HL-60 (cell line): ENCODE results near the gene TACC2.

Experiments
- DNase-seq, 2 experiments: peaks; one replicate each; pipeline ENCODE4 v3.0.0-alpha.2; 2010 to 2020; ENCODE audit warnings: low read depth in 1 of 2, low spot score in 1 of 2
- H3K27ac ChIP-seq: fragments of 250-450 bp; sonication (Bioruptor Pico); replicated peaks from 2 replicates; pipeline ENCODE4 v1.5.1; 2020; ENCODE audit warnings: mild to moderate bottlenecking, moderate library complexity
- H3K27me3 ChIP-seq: fragments of 250-450 bp; sonication (Bioruptor Pico); 2 replicates; pipeline ENCODE4 v1.5.1; 2021; ENCODE audit warnings: mild to moderate bottlenecking, moderate library complexity; ENCODE audit not compliant: insufficient read depth, poor library complexity, severe bottlenecking
- H3K4me3 ChIP-seq: replicated peaks from 2 replicates; pipeline ENCODE4 v1.5.1; 2011; ENCODE audit warnings: mild to moderate bottlenecking, control low read depth, low read length; ENCODE audit not compliant: insufficient read depth
- GABPA ChIP-seq: IDR thresholded peaks from 2 replicates; pipeline ENCODE4 v1.6.1; 2012; ENCODE audit warnings: low read depth
- POLR2AphosphoS5 ChIP-seq: IDR thresholded peaks from 2 replicates; pipeline ENCODE4 v1.6.1; 2012; ENCODE audit warnings: low read depth
- REST ChIP-seq: IDR thresholded peaks from 2 replicates; pipeline ENCODE4 v1.6.1; 2012; ENCODE audit warnings: low read depth; ENCODE audit not compliant: insufficient replicate concordance
- SPI1 ChIP-seq: IDR thresholded peaks from 2 replicates; pipeline ENCODE4 v1.6.1; 2012; ENCODE audit warnings: low read depth, mild to moderate bottlenecking, borderline replicate concordance
- TF ChIP-seq, protein P1 (sequence below): IDR thresholded peaks from one replicate; pipeline ENCODE4 v1.5.1; 2011; ENCODE audit warnings: low read length, control low read depth, inconsistent platforms; ENCODE audit not compliant: insufficient read depth

TACC2 gene

GRCh38 chr10:122254831-122255230, 265.9 kb downstream of the TACC2 start:
- no peak overlapping the region for H3K27ac ChIP-seq
- TF ChIP-seq GABPA (no peak), SPI1 (no peak), POLR2AphosphoS5 (no peak), REST (no peak)
- TF ChIP-seq, protein P1, sequence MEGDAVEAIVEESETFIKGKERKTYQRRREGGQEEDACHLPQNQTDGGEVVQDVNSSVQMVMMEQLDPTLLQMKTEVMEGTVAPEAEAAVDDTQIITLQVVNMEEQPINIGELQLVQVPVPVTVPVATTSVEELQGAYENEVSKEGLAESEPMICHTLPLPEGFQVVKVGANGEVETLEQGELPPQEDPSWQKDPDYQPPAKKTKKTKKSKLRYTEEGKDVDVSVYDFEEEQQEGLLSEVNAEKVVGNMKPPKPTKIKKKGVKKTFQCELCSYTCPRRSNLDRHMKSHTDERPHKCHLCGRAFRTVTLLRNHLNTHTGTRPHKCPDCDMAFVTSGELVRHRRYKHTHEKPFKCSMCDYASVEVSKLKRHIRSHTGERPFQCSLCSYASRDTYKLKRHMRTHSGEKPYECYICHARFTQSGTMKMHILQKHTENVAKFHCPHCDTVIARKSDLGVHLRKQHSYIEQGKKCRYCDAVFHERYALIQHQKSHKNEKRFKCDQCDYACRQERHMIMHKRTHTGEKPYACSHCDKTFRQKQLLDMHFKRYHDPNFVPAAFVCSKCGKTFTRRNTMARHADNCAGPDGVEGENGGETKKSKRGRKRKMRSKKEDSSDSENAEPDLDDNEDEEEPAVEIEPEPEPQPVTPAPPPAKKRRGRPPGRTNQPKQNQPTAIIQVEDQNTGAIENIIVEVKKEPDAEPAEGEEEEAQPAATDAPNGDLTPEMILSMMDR, result no peak
- no peak for DNase-seq
- no peak overlapping the region for H3K4me3 ChIP-seq
- H3K27me3 ChIP-seq, result no peaks in the 10 kb centered on the region

GRCh38 chr10:122255509-122256301, 266.7 kb downstream of the TACC2 start:
- TF ChIP-seq GABPA, result no peak
- TF ChIP-seq POLR2AphosphoS5, result no peak
- no peak for TF ChIP-seq REST
- TF ChIP-seq, protein P1, result no peak
- no peak for TF ChIP-seq SPI1
- no peak overlapping the region for H3K27ac ChIP-seq
- H3K4me3 ChIP-seq, result no peak overlapping the region
- no peak for DNase-seq
- no peaks in the 10 kb centered on the region for H3K27me3 ChIP-seq

- Histone ChIP-seq H3K4me3 (no peak overlapping the region), H3K27me3 (no peaks in the 10 kb centered on the region), H3K27ac (no peak overlapping the region)
- no peak for TF ChIP-seq SPI1
- TF ChIP-seq REST, result no peak
- TF ChIP-seq, protein P1, result no peak
- no peak for TF ChIP-seq GABPA
- TF ChIP-seq POLR2AphosphoS5, result no peak
- no peak for DNase-seq
Observed at GRCh38 chr10:122257041-122257440, 268.1 kb downstream of the TACC2 start.
